SKM-1 treated with dmso at 0.1 percent for 144 hours (cell line): ENCODE results near the gene SP140L.
"Not testable (repeated sequence)": the region's sequence is repeated elsewhere in the genome, so short reads cannot be mapped to it uniquely, and the experiment has no call there.

Experiments
- DNase-seq: peaks from one replicate; lab custom pipeline; 2025; ENCODE audit not compliant: unreplicated experiment; lab: John Stamatoyannopoulos, UW

SP140L gene

DNA sequence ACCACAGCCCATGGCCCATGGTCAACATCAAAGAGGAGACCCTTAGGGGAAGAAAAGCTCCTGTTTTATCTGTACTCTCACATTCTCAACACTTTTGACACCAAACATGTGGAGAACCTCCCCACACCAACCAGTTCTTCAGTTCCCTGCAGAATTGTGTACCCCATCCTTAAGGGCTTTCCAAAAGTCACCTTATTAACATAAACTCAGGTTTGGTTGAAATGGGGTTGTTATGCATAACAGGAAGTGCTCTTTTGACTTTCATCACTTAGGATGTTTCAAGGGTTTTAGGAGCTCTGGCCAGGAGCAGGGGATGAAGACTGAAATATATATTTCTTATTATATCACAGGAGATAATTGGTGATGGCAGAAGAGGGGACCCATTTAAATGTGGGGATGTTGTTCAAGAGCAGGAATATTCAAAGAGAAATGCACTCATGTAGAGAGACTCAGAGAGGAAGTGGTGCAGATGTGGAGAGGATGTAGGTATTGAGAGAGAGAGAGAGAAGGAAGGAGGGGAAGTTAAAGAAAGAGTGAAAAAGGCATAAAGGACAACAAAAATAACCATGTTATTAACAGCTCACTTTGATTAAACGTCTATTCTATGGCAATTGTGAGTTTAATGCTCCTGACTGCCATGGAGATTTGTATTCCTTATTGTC, 35.2 kb downstream of the SP140L start:
- no peak for DNase-seq

DNA sequence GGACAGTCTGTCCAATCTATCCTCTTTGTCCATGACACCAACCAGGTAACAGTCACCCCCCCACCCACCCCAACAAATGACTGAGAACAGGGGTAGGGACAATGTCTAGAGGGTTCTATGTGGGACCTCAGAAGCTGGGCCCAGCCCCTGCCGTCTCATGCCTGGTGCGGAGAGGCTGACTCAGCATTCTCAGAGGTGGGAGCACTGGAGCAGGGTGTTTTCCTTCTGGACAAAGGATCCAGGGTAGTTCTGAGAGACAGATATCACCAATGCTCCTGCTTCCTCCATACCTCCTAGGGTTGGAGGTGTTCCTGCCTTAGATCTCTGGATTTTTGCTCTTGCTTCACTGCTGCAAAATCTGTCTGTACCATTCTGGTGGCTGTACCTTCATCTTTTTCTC, 55.1 kb downstream of the SP140L start:
- DNase-seq = no peak

DNA sequence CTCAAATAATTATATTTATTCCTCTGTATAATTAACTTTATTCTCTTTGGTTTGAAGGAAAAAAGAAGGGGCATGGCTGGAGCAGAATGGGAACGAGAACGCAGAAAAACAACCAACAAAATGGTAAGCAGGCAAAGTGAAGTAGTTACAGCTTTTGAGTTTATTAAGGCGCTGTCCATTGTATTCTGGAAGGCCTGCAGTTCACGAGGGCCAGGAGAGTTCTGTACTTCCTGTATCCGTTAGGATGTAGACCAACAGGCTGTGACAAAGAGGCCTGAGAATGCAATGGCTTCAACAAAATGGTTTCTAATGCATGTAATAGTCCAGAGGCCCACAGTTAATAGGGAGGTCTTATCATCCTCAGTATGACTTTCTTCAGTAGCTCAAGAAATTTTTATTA, 56.5 kb downstream of the SP140L start:
- no peak for DNase-seq

DNA sequence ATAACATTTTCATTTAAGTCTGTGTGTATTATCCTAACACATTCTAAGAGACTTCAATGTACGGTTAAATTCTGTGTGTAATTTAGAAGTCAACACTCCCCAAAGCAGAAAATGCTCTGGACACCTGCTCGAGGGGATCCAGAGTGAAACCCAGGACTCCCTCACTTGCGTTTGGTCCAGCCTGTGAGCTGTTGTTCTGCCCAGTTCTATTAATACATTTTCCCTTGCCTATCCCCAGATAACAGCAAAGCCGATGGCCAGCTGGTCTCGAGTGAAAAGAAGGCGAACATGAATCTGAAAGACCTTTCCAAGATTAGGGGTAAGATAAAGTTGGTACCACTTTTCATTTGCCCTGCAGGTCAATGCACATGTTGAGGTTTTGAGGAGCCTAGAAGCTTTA, 58.0 kb downstream of the SP140L start:
- no peak for DNase-seq

DNA sequence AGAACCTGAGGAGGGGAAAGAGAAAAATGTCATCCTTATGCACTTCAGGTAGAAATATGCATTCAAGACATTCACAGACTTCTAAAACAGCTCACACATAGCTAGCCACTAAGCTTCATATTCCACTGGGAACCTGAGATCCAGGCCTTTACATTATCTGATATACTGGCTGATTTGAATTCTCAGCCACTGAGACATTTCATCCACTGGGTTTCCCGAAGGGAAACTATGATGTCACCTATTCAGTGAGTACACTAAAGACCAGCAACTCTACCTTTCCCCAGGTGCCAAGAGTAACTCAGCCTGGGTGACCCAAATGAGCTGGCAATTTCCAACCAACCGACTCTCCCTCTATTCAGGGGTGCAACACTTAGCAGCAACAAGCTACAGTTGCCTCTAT, 67.3 kb downstream of the SP140L start:
- DNase-seq = no peak

DNA sequence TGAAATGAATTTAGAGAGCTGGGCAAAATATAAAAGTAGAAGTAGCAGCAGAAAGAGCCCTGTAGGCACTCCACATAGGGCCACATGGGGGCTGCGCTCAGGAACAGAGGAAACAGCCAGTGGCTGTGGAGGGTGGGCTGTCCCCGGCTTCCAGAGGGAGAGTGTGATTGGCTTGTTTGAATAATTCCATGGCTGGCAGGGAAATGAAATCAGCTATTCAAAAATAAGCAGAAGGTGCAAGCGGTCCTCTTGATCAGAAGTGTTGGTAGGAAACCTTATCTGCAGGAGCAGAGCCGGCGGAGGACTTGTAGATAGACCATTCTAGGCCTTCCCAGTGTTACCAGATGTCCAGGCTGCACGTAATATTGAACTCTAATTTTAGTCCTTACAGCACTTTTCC, 71.7 kb downstream of the SP140L start:
- not testable (repeated sequence) for DNase-seq

DNA sequence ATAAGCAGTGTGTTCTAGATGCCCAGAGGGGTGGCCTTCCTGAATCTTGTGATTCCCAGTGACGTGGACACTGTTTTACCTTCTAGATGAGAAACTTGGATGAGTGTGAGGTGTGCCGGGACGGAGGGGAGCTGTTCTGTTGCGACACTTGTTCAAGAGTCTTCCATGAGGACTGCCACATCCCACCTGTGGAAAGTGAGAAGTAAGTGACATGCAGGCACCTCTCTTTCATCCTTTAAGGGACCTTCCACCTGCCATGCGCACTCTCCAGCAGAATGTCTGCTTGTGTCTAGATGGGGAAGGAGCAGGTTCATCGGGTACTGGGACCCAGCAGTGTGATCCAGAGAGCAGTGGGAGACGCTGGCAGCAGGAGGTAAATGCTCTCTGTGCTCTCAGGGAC, 73.0 kb downstream of the SP140L start:
- no peak for DNase-seq

DNA sequence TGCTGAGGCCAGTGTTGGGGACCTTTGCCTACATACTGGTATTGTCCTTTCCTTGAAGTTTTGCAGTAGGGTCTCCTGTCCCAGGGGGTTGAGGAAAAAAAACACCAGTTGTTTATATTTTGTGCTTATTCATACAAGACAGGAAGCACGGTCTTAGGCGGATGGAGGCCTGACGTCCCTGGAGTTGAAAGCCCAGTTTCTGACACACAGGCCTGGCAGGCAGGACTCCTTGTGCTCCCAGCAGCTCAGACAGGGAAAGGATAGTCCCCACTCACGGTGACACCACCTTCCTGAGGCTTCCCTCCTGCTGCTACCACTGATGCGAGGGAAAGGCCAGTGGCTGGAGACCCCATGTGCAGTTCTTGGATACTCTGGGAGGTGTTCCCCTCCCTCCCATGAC, 73.5 kb downstream of the SP140L start:
- no peak for DNase-seq

DNA sequence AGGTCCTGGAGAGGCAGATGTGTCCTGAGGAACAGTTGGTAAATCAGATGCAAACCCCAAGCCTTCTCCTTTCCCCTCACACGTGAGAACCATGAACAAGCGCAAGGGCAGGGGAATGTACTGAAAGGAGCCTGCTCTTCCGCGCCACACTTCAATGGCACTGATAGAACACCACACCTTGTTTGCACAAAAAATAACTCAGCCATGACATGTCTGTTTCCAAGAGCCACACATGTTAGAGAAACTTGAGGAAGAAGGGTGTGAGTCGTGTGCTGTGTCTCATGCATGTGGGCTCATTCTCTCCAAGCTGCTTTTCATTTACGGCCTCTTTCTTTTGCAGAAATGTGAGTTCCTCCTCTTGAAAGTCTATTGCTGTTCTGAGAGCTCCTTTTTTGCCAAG, 74.0 kb downstream of the SP140L start:
- not testable (repeated sequence) for DNase-seq

DNA sequence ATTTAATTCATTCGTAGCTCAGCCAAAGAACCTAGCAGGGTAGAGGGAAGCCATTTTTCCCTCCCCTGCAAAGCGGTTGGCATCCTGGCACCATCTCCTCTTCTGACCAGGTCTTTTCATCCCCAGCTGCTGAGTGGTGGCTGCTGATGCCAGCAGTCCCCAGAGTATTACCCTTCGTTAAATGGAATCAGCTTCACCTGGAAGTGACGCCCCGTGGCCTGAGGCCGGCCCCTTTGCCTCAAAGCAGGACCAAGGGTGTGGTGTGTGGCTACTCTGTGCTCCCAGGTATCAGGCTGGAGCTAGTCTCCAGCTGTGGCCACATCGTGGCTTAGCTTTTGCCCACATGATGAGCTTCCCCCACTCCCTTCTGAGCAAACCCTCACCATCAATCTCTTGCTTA, 76.8 kb downstream of the SP140L start:
- DNase-seq = no peak

DNA sequence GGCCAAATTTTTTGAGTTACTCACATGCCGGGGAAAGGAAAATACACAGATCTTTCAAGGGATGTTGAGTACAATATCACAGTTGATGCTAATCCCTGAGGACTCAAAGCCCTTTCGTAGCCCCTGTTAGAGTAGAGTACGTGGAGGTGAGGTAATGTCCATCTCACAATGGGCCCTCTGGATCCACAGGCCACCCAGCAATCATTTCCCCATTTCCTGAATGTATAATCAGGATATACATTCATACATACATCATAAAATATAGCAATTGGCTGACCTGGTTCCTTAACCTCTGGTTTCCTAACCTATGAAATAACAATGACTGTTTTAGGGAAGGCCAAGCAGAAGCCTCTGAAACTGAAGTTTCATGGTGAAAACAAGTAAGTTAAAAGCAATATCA, 78.8 kb downstream of the SP140L start:
- DNase-seq = no peak

DNA sequence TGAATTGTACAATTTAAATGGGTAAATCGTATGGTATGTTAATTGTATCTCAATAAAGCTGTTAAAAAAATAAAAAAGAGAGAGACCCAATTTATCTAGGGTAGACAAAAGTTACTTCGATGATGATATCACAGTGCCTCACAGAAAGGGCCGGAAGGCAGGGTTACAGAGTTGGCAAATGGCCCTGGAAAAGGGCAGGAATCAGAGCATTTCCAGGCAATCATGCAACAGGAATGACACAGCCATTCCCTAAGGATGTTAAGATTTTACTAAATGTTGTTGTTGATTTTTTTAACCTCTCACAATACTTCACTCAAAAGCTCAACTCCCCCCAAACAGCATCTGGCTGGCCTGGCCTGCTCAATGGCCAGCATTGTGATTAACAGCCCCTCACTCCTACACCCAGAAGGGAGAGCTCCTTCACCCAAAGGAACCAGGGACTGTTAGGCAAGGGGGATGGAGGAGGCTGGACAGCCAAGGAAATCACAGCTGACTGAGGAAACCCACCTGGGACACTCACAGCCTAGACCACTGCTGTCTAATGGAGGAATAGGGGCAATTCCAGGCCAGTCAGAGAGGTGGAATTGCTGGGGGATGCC, 81.3 kb downstream of the SP140L start:
- no peak for DNase-seq

DNA sequence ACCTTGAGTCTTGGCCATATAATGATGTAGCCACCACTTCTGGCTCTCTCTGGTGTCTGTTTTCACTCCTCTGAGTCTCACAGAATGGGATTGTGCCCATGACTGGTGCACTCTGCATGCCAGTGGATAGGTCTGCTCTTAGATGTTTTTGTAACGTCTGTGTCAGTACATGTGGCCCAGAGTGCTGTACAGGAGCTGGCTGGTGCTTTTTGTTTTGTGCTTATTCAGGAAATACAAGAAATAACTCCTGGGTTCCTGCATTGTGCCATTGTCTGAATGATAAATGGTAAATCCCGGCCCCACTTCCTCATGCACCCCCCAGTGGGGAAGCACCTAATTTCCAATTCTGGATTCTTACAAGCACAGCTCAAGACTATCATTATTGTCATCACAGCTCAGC, 82.3 kb downstream of the SP140L start:
- DNase-seq = not testable (repeated sequence)

DNA sequence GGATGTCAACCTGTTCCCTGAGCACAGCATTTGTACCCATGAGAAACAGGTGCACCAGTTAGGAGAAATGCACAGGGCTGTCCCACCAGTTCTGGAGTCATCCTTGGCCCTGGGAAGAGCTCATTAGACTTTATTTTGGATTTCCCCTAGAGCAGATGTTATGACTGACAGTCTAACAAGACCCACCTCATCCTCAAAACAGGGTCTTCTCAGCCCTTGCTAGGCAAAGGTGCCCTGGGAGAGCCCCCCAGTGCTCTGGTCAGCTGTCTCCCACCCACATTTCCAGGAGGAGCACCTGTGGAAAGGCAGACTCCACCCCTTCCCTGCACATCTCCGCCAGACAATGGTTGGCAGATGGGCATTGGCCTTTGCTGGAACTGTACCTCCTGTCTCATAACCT, 83.3 kb downstream of the SP140L start:
- no peak for DNase-seq

DNA sequence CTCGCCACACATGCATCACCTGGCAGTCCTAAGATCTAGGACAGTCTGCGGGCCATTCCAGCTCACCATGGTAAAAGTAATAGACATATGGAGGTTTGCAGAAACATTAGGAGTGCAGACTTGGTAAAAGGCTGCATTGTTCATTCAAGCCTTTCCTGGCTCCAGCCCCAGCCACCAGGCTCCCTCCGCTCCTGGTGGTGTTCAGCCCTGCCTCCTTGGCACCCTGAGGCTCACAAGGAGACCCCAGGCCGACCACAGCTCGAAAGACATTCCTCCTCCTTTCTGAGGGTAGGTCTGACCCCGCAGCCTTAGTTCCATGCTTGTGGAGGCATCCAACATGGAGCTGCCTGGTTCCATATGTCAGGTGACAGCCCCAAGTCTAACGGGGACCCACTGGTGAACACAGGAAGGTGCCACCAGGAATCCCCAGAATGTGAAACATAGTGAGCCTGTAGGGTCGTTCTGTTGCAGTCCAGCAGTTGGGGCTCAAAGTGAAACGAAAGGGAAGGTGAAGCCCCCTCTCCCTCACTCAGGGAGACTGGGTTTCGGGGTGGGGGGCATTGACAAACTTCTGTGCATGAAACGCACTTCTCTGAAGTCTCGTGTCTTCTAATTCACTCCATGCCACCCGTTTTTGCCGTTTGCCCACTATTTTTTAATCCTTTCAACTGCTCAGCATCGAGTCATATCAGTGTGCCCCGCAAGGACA, 84.0 kb downstream of the SP140L start:
- DNase-seq = no peak

DNA sequence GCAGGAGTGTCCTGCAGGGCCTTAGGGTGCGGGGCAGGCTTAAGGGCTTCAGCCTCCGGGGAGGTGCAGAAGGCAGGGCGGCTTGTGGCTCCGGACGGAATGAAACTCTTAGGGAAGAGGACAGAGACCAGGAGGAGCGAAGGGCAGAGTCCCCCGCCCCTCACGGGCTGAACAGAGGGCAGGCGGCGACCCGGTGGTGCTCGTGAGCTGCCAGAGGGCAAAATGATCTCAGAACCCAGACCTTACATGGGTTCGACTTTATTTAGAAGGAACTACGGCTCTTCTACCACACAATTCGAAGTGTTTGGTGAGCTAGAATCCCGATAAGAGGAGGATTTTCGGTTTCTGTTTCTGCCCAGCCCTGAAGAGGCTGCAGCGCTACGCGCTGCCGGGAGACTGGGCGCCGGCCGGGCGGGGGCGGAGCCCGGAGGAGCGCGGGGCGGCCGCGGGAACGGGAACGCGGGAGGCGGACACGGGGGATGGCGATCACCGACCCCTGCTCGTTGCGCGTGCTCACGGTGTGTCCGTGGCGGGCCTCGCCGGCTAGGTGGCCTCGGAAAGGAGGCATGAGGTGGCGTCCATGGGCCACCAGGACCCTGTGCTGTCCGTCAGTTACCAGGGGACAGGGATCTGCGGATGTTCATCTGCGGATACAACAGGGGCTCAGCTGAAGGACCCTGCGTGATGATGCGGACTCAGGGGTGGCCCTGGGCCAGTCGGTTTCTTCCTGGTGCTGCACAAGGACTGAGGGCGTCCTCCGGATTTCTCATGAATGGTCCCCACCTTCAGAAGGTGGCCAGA, 84.8 kb downstream of the SP140L start:
- DNase-seq = peak; percentile 45

DNA sequence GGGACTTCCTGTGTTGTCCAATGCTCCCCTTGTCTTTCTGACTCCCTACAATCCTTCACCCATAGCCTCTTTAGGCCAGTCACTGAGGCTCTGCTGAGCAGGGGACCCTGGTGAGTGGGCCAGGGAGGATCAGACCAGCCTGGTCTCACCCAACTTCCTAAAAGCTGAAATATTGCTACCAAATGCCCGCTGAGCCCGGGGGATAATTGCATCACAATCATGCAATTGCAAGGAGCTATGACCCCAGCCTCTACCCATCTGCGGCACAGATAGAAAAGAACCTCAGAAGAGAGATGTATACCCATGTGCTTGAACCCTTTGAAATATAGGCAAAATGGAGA, 85.3 kb downstream of the SP140L start:
- peak; percentile 41 for DNase-seq

DNA sequence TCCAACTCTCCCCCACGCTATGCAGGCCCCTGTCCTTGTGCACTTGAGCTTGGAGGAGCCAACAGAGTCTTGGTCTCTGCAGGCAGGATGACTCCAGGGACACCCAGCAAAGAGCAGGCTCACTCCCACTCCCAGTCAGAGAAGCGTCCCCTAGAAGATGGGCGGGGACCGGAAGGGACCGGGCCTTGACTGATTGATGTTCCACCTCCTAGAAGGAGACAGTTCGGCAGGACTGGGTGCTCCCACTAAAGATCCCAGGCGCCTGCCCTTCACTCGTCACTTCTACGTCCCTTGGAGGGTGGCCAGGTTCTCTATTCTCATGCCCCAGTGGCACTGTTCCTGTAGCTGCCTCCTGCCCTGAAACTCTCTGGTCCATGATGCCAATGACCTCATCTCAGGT, 85.9 kb downstream of the SP140L start:
- DNase-seq = no peak

DNA sequence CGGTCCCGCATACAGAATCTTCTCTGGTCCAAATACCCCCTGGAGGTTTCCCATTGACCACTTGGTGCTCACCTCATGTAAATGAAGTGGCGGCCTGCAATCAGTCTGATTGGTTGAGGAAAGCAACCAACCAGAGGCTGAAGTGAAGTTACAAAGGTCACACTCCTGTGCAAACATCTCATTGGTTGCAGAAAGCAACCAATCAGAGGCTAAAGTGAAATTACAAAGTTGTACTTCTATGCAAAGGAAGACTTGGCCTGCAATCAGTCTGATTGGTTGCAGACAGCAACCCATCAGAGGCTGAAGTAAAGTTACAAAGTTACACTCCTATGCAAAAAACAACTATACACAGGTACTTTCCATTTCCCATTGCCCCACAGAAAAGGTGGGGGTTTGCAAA, 86.5 kb downstream of the SP140L start:
- no peak for DNase-seq

DNA sequence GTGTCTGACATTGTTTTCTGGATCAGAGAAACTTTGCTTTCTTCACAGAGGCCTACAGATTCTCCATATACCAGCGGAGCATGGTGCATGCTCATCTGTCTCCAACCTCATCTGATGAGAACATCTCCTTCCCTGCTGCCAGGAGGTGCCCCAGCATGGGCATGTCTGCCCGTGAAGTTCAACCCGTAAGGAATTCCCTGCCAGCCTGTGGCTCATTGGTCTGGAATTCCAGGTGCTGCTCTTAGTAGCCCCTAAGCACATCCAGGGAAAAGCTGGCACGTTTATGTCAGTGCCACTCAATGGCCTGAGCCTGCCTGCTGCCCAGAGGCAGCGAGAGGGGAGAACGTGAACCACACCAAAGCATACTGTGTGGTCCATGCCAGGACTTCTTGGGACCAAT, 87.3 kb downstream of the SP140L start:
- DNase-seq = no peak

DNA sequence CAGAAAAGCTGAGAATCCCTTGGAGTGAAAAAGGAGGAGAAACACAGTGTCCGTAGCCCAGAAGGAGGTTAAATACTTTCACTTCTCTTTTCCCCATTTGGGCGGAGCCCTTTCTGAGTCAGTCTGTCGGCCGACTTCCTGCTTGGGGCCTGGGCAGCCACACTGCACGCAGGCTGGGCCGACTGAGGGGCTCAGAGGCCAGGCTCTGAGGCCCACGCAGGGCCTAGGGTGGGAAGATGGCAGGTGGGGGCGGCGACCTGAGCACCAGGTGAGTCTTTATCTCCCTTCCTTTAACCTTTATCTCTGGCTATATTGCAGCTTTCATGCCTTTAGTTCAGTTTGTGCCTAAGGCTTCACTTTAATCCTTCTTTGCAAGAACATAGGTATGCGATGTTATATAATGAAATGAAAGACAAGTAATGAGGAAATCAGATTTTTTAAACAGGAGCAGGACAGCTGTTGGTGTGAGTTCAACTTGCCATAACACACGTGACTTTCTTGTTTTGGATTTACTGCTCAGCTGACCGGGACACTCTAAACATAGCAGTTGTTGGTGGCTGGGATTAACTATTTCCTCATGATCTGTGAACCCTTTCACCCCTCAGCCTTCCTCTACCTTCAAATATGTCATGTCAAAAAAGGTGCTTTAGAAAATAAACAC, 89.2 kb downstream of the SP140L start, which contains the start of gene SP100:
Gene SP100 (plus strand): TSS at position 141 of the 661 bp plus-strand sequence. CDS start 96 bp downstream, at position 237.
- peak; percentile 78 for DNase-seq
